ENCODE measurements around the gene FAM186B. TPM values are rescaled to one million over a fixed set of nuclear protein-coding genes. Genes with fewer than 3 reads are reported as not detected.
A peak's percentile ranks its signal among the peaks of the same experiment; 100 is the strongest.

FAM186B gene
- total and polyA plus RNA-seq, 7 donors, result 0.04 to 1.00 (median 0.44) TPM

GRCh38 chr12:49540229-49541139 is 65.0 kb downstream of the FAM186B start:
- H3K27me3 ChIP-seq (ENCODE audit: insufficient read depth in 3 of 3, low read length in 2 of 3), result peaks cover 0 to 48% (median 29%) of the 10 kb centered on the region in 3 donors
- H3K4me3 ChIP-seq, result no peak overlapping the region
- no peaks in the 10 kb centered on the region for H3K9me3 ChIP-seq
- H3K27ac ChIP-seq, result no peak overlapping the region
- peaks cover 6% of the 10 kb centered on the region for H3K4me1 ChIP-seq
- ATAC-seq (no peak), DNase-seq (no peak)
- TF ChIP-seq, protein P1, sequence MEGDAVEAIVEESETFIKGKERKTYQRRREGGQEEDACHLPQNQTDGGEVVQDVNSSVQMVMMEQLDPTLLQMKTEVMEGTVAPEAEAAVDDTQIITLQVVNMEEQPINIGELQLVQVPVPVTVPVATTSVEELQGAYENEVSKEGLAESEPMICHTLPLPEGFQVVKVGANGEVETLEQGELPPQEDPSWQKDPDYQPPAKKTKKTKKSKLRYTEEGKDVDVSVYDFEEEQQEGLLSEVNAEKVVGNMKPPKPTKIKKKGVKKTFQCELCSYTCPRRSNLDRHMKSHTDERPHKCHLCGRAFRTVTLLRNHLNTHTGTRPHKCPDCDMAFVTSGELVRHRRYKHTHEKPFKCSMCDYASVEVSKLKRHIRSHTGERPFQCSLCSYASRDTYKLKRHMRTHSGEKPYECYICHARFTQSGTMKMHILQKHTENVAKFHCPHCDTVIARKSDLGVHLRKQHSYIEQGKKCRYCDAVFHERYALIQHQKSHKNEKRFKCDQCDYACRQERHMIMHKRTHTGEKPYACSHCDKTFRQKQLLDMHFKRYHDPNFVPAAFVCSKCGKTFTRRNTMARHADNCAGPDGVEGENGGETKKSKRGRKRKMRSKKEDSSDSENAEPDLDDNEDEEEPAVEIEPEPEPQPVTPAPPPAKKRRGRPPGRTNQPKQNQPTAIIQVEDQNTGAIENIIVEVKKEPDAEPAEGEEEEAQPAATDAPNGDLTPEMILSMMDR (IDR thresholded peaks at IDR 0.05), result no peak
- 70 to 80% (median 75%) methylated on average over 21 of the region's 21 CpGs for WGBS, 3 donors
- intact Hi-C loops (cut with DNase I), result no loop called here
- no peaks in the 10 kb centered on the region for H3K36me3 ChIP-seq (ENCODE audit: insufficient read depth in 1 of 2, low read depth in 1 of 2)

DNA sequence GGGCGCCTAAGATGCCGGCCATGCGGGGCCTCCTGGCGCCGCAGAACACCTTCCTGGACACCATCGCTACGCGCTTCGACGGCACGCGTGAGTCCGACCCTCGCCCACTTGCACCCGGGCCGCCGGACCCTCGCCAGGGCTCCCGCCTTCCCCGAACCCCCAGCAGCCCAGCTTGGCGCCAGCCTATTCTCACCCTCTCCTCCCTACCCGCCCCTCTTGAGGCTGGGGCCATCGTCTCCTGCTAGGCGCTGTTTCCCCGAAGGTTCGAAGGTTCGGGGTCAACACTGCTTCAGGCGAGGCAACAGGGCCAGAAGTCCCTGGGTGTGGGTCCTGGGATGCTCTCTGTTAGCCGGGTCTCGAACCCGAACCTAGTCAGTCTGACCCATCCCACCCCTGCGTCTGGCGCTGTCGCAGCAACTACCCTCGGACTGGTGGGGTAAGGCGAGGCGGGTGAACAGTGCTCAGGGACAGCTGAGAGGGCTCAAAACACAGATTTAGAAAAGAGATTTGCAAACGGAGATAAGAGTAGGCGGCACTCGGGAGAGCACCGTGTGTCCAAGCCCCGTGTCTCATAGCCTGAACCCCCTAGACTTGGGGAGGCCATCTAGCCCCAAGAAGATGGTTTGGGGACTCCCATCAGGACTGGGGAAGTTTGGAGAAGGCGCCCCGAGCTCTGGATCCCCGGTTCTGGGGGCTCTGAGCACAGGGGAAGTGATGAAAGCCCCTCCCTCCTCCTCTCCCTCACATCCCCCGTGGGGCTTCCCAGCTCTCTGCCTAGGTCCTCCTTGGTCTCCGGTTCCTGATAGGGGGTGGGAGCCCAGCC is 65.8 kb downstream of the FAM186B start:
- Histone ChIP-seq H3K27ac (no peak overlapping the region), H3K4me1 (peaks cover 6% of the 10 kb centered on the region), H3K27me3 (ENCODE audit: insufficient read depth in 3 of 3, low read length in 2 of 3) (peaks cover 0 to 50% (median 29%) of the 10 kb centered on the region in 3 donors), H3K36me3 (ENCODE audit: insufficient read depth in 1 of 2, low read depth in 1 of 2) (no peaks in the 10 kb centered on the region), H3K9me3 (no peaks in the 10 kb centered on the region), H3K4me3 (no peak overlapping the region)
- intact Hi-C loops (cut with DNase I), result loop anchor here in 1 of 2 donors (5.0 kb wide), 1 partner anchor 43 kb away; no protein-coding TSS in a partner anchor
- WGBS, 3 donors, result 14 to 17% (median 16%) methylated on average over 43 to 47 of the region's 47 CpGs
- ATAC-seq (no peak), DNase-seq (no peak)
- TF ChIP-seq, protein P1 (IDR thresholded peaks at IDR 0.05), result no peak

DNA sequence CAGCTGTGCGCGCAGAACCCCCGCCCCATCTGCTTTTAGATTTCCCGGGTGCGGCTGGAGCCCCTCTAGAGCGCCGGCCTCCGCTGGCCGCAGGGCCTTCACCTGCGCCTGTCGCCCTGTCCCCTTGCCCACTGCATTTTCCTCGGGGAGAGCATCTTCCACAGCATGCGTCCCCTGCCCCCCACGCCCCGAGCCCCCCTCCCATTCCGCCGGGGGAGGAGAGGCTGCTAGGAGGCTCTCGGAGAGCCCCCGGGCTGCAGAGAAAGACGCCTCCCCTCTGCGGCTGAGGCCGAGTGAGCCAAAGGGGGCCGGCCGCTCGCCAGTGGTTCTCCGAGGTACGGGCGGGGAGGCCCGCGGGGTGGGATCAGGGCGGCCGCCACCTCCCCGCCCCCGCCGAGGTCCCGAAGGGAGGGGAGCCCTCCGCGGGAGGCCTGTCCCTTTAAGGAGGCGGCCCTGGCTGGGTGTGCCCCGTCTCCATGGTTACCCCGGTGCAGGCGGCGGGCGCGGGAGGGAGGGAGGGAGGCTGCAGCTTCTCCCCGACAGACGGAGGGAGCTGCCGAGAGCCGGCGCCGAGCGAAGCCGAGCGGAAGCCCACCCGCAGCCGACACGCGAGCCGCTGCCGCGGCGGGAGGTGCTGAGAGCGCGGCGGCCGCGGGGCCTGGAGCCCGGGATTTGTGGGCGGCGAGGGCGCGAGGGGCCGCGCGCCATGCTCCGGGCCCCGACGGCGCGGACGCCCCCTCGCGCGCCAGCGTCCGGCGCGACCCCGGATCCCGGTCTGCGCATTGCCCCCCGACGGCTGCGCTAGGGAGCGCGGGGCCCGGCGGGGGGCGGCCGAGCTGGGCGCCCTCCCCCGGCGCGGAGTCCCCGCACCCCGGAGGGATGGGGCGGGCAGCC is 66.7 kb downstream of the FAM186B start, which contains the start of gene KCNH3:
Gene KCNH3 (plus strand): TSS at position 521 of the 894 bp plus-strand sequence. CDS start 387 bp downstream, outside the sequence.
- Histone ChIP-seq H3K9me3 (no peaks in the 10 kb centered on the region), H3K27ac (no peak within 1 kb of the TSS), H3K4me1 (peaks cover 6% of the 10 kb centered on the region), H3K4me3 (peak within 1 kb of the TSS; percentile 66), H3K27me3 (ENCODE audit: insufficient read depth in 3 of 3, low read length in 2 of 3) (peaks cover 0 to 50% (median 29%) of the 10 kb centered on the region in 3 donors), H3K36me3 (ENCODE audit: insufficient read depth in 1 of 2, low read depth in 1 of 2) (no peaks in the 10 kb centered on the region)
- intact Hi-C loops (cut with DNase I), result loop anchor here in 1 of 2 donors (5.0 kb wide), 1 partner anchor 44 kb away; no protein-coding TSS in a partner anchor
- 1 to 2% (median 2%) methylated on average over 27 to 107 of the region's 107 CpGs for WGBS, 3 donors
- ATAC-seq (peak; percentile 72 to 82 (median 76)), DNase-seq (peak; percentile 79 to 88)
- TF ChIP-seq, protein P1 (IDR thresholded peaks at IDR 0.05), result no peak

Data from psoas muscle (tissue), 8 donors.